SK-N-SH (cell line): Measurements from ENCODE around the gene THAP8. TPM values are rescaled to one million over a fixed set of nuclear protein-coding genes. Genes with fewer than 3 reads are reported as not detected.

ENCODE experiments used
- CTCF ChIA-PET: fragments of 300-600, 350-600 bp; formaldehyde crosslinking; extraction: SDS; loops from one replicate; lab custom pipeline; 2021; lab: Yijun Ruan, JAX
- POLR2A ChIA-PET: fragments of 350-600 bp; sonication (Branson Sonifier 250); formaldehyde crosslinking; extraction: SDS; loops from one replicate; lab custom pipeline; 2020; ENCODE audit warnings: antibody characterized with exemption, inconsistent platforms; lab: Yijun Ruan, JAX
- DNase-seq: peaks from one replicate; pipeline ENCODE4 v3.0.0; 2012
- H2AFZ ChIP-seq: fragments of 200-600 bp; sonication (generic); 2 replicates; pipeline ENCODE4 v1.8.1; 2016; ENCODE audit warnings: antibody characterized with exemption, mild to moderate bottlenecking, low read depth
- H3F3A ChIP-seq: fragments of 200-600 bp; sonication (generic); replicated peaks from 2 replicates; pipeline ENCODE3; 2016; ENCODE audit warnings: antibody characterized with exemption, mild to moderate bottlenecking; ENCODE audit not compliant: insufficient read depth
- H3K27ac ChIP-seq, 2 experiments: fragments of 200-500 bp in 1 of 2; fragments of 200-600 bp in 1 of 2; sonication (Bioruptor generic) in 1 of 2; sonication (generic), shearing (Covaris generic) in 1 of 2; 2 replicates each; pipeline versions ENCODE4 v1.5.1 to v1.6.1; 2014 to 2016; ENCODE audit warnings: low read depth in 2 of 2, inconsistent platforms in 1 of 2, low read length in 1 of 2, mild to moderate bottlenecking in 1 of 2, mixed read lengths in 1 of 2
- H3K27me3 ChIP-seq: fragments of 200-600 bp; sonication (generic), shearing (Covaris generic); 2 replicates; pipeline ENCODE4 v1.6.1; 2016; ENCODE audit warnings: mixed run types; ENCODE audit not compliant: insufficient read depth
- H3K36me3 ChIP-seq, 2 experiments: fragments of 200-500 bp in 1 of 2; fragments of 200-600 bp in 1 of 2; sonication (Bioruptor generic) in 1 of 2; sonication (generic) in 1 of 2; replicated peaks in 1 of 2; 2 replicates each; pipeline versions ENCODE3 to v1.5.1; 2014 to 2016; ENCODE audit warnings: low read length in 1 of 2, mild to moderate bottlenecking in 1 of 2; ENCODE audit not compliant: insufficient read depth in 2 of 2, control insufficient read depth in 1 of 2
- H3K4me1 ChIP-seq, 2 experiments: fragments of 200-500 bp in 1 of 2; fragments of 200-600 bp in 1 of 2; sonication (Bioruptor generic) in 1 of 2; sonication (generic), shearing (Covaris generic) in 1 of 2; 2 replicates each; pipeline versions ENCODE4 v1.5.1 to v1.6.1; 2014 to 2016; ENCODE audit warnings: low read depth in 1 of 2, low read length in 1 of 2, mixed run types in 1 of 2; ENCODE audit not compliant: insufficient read depth in 2 of 2, control insufficient read depth in 1 of 2
- H3K4me2 ChIP-seq: fragments of 200-600 bp; sonication (generic), shearing (Covaris generic); 2 replicates; pipeline ENCODE4 v1.6.1; 2017; ENCODE audit warnings: mixed run types
- H3K4me3 ChIP-seq, 2 experiments: fragments of 200-500 bp in 1 of 2; fragments of 200-600 bp in 1 of 2; sonication (Bioruptor generic) in 1 of 2; sonication (generic), shearing (Covaris generic) in 1 of 2; 2 replicates each; pipeline versions ENCODE4 v1.5.1 to v1.8.1; 2014 to 2016; ENCODE audit warnings: low read depth in 2 of 2, inconsistent platforms in 1 of 2, low read length in 1 of 2, mild to moderate bottlenecking in 1 of 2, mixed read lengths in 1 of 2, moderate library complexity in 1 of 2
- H3K79me2 ChIP-seq: fragments of 200-600 bp; sonication (generic); 2 replicates; pipeline ENCODE4 v1.8.1; 2017; ENCODE audit warnings: mild to moderate bottlenecking; ENCODE audit not compliant: insufficient read depth
- H3K9ac ChIP-seq: fragments of 200-600 bp; sonication (generic); 2 replicates; pipeline ENCODE4 v1.6.1; 2017; ENCODE audit warnings: mixed run types
- H3K9me2 ChIP-seq: fragments of 200-600 bp; sonication (generic); 2 replicates; pipeline ENCODE4 v1.6.1; 2017; ENCODE audit warnings: mixed run types
- H3K9me3 ChIP-seq: fragments of 200-600 bp; sonication (generic); 2 replicates; pipeline ENCODE4 v1.6.1; 2017; ENCODE audit warnings: mixed run types, mild to moderate bottlenecking, moderate library complexity
- H4K20me1 ChIP-seq: fragments of 200-600 bp; sonication (generic); 2 replicates; pipeline ENCODE4 v1.6.1; 2017; ENCODE audit warnings: mild to moderate bottlenecking, mixed run types; ENCODE audit not compliant: insufficient read depth
- ELF1 ChIP-seq: IDR thresholded peaks from 2 replicates; pipeline ENCODE4 v1.4.0; 2012
- EP300 ChIP-seq, 2 experiments: IDR thresholded peaks; 2 replicates each; pipeline versions ENCODE4 v1.4.0 to v1.6.1; 2012; ENCODE audit warnings: borderline replicate concordance in 1 of 2, low read depth in 1 of 2, low read length in 1 of 2
- FOSL2 ChIP-seq: IDR thresholded peaks from 2 replicates; pipeline ENCODE4 v1.4.0; 2012; ENCODE audit warnings: low read depth, mild to moderate bottlenecking, moderate library complexity, borderline replicate concordance
- GABPA ChIP-seq: IDR thresholded peaks from 2 replicates; pipeline ENCODE4 v1.4.0; 2012; ENCODE audit warnings: low read depth, mild to moderate bottlenecking
- JUND ChIP-seq: IDR thresholded peaks from 2 replicates; pipeline ENCODE4 v1.4.0; 2012
- MXI1 ChIP-seq: IDR thresholded peaks from 2 replicates; pipeline ENCODE4 v1.6.1; 2012; ENCODE audit warnings: mild to moderate bottlenecking, low read depth, low read length, improper control_type of control experiment
- NFIC ChIP-seq: IDR thresholded peaks from 2 replicates; pipeline ENCODE4 v1.4.0; 2012; ENCODE audit warnings: borderline replicate concordance
- NRF1 ChIP-seq: IDR thresholded peaks from 2 replicates; pipeline ENCODE4 v1.6.1; 2012; ENCODE audit warnings: low read depth, mild to moderate bottlenecking, low read length
- RAD21 ChIP-seq: IDR thresholded peaks from 2 replicates; pipeline ENCODE4 v1.6.1; 2012; ENCODE audit warnings: mild to moderate bottlenecking, low read length
- RCOR1 ChIP-seq: fragments of 150-350 bp; IDR thresholded peaks from 2 replicates; pipeline ENCODE4 v1.6.1; 2017; ENCODE audit warnings: antibody characterized with exemption, low read length
- REST ChIP-seq: IDR thresholded peaks from 2 replicates; pipeline ENCODE4 v1.6.1; 2012; ENCODE audit warnings: mild to moderate bottlenecking, low read depth, low read length, moderate library complexity
- RFX5 ChIP-seq: IDR thresholded peaks from 2 replicates; pipeline ENCODE4 v1.6.1; 2012; ENCODE audit warnings: mild to moderate bottlenecking, improper control_type of control experiment, low read length
- RXRA ChIP-seq: IDR thresholded peaks from 2 replicates; pipeline ENCODE4 v1.4.0; 2012; ENCODE audit warnings: low read depth, mild to moderate bottlenecking, borderline replicate concordance
- SMC3 ChIP-seq: IDR thresholded peaks from 2 replicates; pipeline ENCODE4 v1.6.1; 2012; ENCODE audit warnings: low read depth, low read length, improper control_type of control experiment
- TCF12 ChIP-seq: IDR thresholded peaks from 2 replicates; pipeline ENCODE4 v1.4.0; 2012
- YY1 ChIP-seq: IDR thresholded peaks from 2 replicates; pipeline ENCODE4 v1.4.0; 2012; ENCODE audit warnings: low read depth, mild to moderate bottlenecking
- ZBTB33 ChIP-seq: IDR thresholded peaks from 2 replicates; pipeline ENCODE4 v1.4.0; 2012; ENCODE audit warnings: low read depth, borderline replicate concordance
- WGBS: methylation state at CpG from one replicate; pipeline ENCODE4 v1.1.6; 2017; ENCODE audit warnings: low lambda C conversion rate; 5-methylcytosine and 5-hydroxymethylcytosine counted together
- polyA plus RNA-seq, 3 experiments: library from polyadenylated mRNA; depleted of rRNA; stranded (reverse); fragments of >200 nt; gene quantifications; 2 replicates each; pipeline ENCODE4 v1.2.3, GENCODE V29; 2012
- TF ChIP-seq, protein P1 (sequence below): fragments of 200-600 bp; sonication (generic); IDR thresholded peaks from 2 replicates; pipeline ENCODE4 v1.6.1; 2017; ENCODE audit warnings: antibody characterized with exemption, mild to moderate bottlenecking, moderate library complexity

THAP8 gene
- polyA plus RNA-seq, 1 of the 3 experiments (the other 2 are of a cell fraction), result 6.3 TPM

DNA sequence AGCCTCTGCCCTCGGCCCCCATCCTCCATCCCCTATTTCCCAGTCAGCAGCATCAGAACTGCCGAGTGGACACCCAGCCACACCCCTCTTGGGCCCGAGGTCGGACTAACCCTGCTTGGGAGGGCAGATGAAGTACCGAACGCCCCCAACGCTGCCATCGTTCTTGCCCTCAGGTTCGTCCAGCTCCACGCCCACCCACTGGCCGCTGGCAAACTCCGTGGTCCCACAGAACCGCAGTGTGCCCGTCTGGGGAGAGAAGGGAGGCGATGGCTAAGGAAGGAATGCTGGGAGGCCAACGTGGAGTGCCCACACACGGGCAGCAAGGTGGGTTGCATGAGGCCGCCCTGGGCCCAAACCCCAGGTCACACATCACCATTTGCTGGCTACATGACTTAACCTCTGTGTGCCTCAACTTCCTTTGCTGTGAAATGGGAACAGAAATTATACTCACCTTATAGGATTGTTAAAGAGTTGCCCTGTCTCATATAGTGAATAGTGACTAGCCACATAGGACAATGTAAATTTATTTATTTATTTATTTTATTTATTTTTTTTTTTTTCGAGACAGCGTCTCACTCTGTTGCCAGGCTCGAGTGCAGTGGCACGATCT, 34.9 kb downstream of the THAP8 start:
- H3K9me2 ChIP-seq, result no peaks in the 10 kb centered on the region
- H3K4me1 ChIP-seq, result peaks cover 5 to 7% of the 10 kb centered on the region in 2 experiments; a peak in 2 of 4 replicates
- TF ChIP-seq TCF12, result no peak
- TF ChIP-seq RAD21, result no peak
- no peak for TF ChIP-seq EP300 (IDR thresholded peaks at IDR 0.05; ENCODE audit: borderline replicate concordance in 1 of 2, low read depth in 1 of 2, low read length in 1 of 2)
- no peak for TF ChIP-seq REST
- TF ChIP-seq MXI1, result no peak
- no peak for TF ChIP-seq SMC3
- no peak for TF ChIP-seq GABPA
- TF ChIP-seq RCOR1, result no peak
- TF ChIP-seq ELF1, result no peak
- no peak for TF ChIP-seq JUND
- no peak for TF ChIP-seq RXRA
- no peak for TF ChIP-seq YY1
- no peak for TF ChIP-seq ZBTB33
- TF ChIP-seq, protein P1, sequence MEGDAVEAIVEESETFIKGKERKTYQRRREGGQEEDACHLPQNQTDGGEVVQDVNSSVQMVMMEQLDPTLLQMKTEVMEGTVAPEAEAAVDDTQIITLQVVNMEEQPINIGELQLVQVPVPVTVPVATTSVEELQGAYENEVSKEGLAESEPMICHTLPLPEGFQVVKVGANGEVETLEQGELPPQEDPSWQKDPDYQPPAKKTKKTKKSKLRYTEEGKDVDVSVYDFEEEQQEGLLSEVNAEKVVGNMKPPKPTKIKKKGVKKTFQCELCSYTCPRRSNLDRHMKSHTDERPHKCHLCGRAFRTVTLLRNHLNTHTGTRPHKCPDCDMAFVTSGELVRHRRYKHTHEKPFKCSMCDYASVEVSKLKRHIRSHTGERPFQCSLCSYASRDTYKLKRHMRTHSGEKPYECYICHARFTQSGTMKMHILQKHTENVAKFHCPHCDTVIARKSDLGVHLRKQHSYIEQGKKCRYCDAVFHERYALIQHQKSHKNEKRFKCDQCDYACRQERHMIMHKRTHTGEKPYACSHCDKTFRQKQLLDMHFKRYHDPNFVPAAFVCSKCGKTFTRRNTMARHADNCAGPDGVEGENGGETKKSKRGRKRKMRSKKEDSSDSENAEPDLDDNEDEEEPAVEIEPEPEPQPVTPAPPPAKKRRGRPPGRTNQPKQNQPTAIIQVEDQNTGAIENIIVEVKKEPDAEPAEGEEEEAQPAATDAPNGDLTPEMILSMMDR, result no peak
- TF ChIP-seq NRF1, result no peak
- TF ChIP-seq RFX5, result no peak
- no peak for TF ChIP-seq FOSL2
- TF ChIP-seq NFIC, result no peak
- H3K27me3 ChIP-seq, result no peaks in the 10 kb centered on the region
- WGBS, result 97% methylated on average over 22 of the region's 22 CpGs
- H3K27ac ChIP-seq, result no peak overlapping the region
- CTCF ChIA-PET, result no interaction called here
- H2AFZ ChIP-seq, result no peak overlapping the region
- H4K20me1 ChIP-seq, result no peaks in the 10 kb centered on the region
- no peak overlapping the region for H3K4me3 ChIP-seq
- no peaks in the 10 kb centered on the region for H3F3A ChIP-seq
- POLR2A ChIA-PET, result interaction anchor here (0.6 kb wide), 1 partner anchor 10 kb away, joined by 3 read pairs; no protein-coding TSS in a partner anchor
- H3K4me2 ChIP-seq, result no peak overlapping the region
- H3K79me2 ChIP-seq, result no peaks in the 10 kb centered on the region
- H3K36me3 ChIP-seq, result peaks cover 8 to 33% of the 10 kb centered on the region in 2 experiments
- H3K9me3 ChIP-seq, result no peaks in the 10 kb centered on the region
- H3K9ac ChIP-seq, result no peak overlapping the region
- DNase-seq, result no peak
